GM12872 (cell line): ENCODE measurements around the gene IQSEC1.

ENCODE experiments used
- CTCF ChIP-seq: IDR thresholded peaks from 3 replicates; pipeline ENCODE4 v1.5.1; 2011; ENCODE audit warnings: low read depth, mild to moderate bottlenecking, low read length, moderate library complexity; ENCODE audit not compliant: insufficient read depth

The IQSEC1 gene

GRCh38 chr3:12943124-12944021 lies 129.9 kb downstream of the IQSEC1 start:
- no peak for TF ChIP-seq CTCF

- TF ChIP-seq CTCF, result no peak
These were observed 131.7 kb downstream of the IQSEC1 start for GRCh38 chr3:12941495-12942023.

DNA sequence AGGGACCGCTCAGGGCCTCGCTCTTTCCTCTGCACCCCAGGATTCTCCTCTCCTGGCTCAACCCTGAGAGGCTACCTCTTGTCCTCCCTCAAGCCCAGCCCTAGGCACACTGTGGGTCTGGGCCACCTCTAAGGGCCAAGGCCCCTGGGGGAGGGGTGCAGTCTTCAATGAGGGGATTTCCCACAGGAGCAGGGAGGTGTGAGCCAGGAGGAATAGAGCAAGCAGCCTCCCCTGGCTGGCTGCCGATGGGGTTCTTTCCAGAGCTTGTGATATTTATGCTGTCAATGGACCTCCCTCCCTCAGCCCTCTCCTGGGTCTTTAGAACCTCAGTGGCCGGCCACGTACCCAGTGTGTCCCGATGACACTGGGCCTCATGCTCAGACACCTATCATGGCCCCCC lies 132.4 kb downstream of the IQSEC1 start:
- TF ChIP-seq CTCF, result no peak

GRCh38 chr3:12939137-12939536 lies 134.1 kb downstream of the IQSEC1 start:
- TF ChIP-seq CTCF, result no peak

DNA sequence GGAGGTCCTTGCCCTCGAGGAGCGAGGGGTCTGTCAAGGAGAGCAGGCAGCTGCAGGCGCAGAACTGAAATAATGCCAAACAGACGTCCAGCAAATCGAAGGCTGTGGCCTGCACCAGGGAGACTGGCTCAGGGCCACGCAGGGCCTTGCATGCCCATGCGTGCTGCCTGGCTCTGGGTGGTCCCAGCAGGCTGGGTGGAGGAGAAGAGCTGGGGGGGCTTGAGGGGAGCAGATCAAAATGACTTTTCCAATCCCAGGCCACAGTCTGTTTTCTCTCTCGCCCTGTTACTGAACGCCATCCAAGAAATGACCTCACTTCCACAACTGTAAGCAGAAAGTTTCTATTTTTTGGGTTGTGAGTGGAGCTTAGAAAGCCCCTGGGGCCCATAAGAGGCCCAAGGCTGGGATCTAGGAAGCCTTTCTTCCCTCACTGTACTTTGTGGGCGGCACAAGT lies 134.9 kb downstream of the IQSEC1 start:
- TF ChIP-seq CTCF, result no peak

DNA sequence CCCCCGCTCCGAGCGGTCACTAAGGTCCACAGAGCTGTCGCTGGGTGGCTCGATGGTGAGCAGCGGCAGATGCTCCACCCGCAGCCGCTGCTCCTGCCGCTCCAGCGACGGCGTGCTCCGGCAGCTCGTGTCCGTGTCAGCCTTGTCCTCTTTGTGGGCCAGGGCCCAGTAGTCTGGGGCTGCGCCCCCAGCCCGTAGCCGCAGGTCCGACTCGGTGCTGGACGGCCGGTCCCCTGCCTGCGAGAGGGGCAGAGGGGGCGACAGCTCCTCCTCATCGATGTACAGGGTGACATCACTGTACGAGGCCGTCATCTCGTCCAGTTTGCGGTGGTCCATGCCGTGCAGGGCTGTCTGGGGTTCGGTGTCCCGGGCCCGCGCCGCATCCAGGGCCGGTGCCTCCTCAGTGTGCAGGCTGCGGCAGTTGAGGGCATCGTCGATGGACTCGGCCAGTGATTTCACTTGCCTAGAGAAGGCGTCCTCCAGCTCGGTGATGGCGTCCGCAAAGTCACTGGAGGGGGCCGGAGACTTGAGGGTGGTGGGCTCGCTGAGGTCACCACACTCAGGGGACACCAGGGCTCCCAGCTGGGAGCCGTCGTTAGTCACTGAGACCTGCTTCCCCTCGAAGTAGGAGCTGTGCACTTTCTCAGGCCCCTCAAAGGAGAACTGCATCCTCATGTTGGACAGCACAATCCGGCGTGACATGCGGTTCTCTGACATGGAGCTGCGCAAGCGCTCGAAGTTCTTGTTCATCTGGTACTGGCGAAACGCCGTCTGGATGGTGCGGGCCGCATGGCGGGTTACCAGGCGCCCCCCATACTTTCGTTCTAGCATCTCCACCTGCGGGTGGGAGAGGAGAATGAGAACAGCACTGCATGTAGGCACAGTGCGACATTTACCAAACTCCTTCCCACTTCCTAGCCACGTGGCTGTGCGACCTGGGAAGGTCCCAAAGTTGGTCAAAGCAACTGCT lies 137.1 kb downstream of the IQSEC1 start:
- TF ChIP-seq CTCF, result no peak
